GM03348 (cell line): Measurements from ENCODE around the gene GLIPR1.
"Not testable (repeated sequence)": the region's sequence is repeated elsewhere in the genome, so short reads cannot be mapped to it uniquely, and the experiment has no call there.

ENCODE experiments used
- DNase-seq: peaks from one replicate; pipeline ENCODE4 v3.0.0; 2012; ENCODE audit warnings: low spot score

GLIPR1 gene

DNA sequence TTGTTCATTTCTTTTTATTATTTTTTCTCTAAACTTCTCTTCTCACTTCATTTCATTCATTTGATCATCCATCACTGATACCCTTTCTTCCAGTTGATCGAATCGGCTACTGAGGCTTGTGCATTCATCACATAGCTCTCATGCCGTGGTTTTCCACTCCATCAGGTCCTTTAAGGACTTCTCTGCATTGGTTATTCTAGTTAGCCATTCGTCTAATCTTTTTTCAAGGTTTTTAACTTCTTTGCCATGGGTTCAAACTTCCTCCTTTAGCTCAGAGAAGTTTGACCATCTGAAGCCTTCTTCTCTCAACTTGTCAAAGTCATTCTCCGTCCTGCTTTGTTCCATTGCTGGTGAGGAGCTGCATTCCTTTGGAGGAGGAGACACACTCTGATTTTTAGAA is 41.6 kb downstream of the GLIPR1 start:
- DNase-seq, result not testable (repeated sequence)

DNA sequence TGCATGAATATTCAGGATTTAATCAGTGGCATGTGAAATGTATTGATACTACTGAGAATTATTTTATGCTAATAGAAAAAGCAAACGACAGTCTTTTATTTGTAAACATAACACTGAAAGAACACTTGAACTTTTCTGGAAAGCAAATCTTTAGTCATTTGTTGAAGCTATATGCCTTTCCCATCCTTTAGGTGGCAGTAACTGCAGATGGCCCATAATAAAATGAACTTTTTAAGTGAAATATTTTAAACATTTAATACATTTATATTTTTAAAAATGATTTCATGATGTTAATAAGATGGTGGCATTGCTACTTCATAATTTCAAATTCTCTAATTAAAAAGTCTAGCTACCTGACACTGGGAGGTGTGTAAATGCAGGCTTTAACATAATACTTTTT is 44.7 kb downstream of the GLIPR1 start:
- DNase-seq, result peak; percentile 12

DNA sequence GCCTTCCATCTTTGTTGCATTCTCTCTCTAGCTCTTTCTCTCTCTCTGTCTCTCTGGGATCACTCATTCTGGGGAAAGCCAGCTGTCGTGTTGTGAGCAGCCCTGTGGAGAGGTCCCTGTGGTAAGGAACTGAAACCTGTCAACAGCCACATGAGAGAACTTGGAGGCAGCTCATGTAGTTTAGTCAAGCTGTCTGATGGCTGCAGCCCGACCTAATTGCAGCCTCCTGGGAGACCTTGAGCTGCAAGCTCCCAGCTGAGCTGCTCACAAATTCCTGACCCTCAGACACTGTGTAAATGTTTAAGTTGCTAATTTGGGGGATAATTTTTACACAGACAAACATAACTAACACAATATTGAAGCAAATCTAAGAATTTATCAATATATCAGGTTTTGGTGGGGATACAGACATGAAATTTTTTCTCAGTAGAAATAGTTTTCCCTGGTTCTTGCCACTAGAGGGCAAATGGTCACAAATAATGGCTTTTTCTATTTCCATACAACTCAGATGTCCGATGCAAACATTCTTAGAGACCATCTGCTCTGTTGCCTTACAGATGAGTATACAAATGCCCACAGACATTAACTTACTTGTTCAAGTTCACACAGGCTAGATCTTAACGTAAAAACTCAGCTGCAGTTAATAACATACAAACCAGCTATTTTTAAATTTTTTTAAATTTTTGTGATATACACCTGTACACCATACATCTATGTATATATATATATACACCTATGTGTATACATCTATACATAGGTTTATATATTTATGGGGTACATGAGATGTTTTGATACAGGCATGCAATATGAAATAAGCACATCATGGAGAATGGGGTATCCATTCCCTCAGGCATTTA is 46.3 kb downstream of the GLIPR1 start:
- peak; percentile 60 for DNase-seq

DNA sequence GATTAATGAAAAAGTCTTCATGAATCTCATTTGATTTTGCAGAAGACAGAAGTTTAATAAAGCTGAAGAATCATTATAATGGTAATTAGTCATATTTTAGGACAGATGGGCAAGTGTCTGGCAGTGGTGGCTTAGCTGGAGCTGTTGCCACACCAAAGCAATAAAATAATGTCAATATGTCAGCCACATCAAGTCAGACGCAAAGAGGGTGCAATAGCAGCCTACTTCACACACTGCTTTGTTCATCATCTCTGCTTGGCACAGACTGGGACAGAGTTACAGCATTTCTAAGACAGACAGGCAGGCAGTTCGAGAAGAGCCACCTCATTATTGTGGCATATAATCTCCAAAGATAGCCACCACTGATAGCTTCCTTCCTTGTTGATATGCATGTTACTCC is 47.7 kb downstream of the GLIPR1 start:
- DNase-seq, result no peak

DNA sequence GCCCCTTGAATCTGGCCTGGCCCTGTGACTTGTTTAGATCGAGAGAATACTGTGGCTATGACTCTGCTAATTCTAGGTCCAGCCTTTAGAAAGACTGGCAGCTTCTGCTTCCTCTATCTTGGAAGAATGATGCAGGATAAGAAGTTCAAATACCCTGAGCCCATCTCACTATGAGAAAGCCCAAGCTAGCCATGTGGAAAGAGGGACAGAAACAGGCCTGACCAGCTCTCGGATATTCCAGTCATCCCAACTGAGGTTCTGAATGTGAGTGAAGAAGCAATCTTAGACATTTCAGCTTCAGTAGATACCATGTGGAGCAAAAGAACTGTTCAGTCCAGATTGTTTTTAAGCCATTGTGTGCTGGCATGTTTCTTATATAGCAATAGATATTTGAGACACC is 48.1 kb downstream of the GLIPR1 start:
- DNase-seq, result no peak

DNA sequence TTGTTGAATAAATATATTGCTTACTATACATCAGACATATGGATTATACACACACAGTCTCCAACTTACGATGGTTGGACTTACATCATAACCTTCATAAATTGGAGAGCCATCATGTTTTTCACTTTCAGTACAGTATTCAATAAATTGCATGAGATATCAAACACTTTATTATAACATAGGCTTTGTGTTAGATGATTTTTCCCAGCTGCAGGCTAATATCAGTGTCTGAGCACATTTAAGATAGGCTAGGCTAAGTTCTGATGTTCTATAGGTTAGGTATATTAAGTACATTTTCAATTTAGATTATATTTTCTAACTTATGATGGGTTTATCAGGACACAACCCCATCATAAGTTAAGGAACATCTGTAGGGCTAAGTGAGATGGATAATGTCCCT is 48.8 kb downstream of the GLIPR1 start:
- DNase-seq, result no peak

DNA sequence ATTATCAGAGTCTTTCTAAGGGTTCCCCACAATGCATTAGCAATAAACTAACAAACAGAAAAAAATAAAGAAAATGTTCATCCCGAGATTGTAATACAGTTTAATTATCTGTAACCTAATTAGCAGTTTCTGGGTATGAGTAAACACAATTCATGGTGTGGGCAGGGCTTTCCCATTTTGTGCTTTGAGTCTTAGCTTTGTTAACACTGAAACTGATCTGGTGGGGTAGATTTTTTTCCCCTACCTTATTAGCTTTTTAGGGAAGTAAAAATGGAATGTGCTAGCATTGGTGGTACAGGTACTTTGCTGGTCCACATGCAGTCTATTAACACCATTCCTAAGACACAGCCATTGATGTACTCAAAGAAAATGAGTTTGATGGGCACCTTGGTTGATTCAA is 49.3 kb downstream of the GLIPR1 start:
- DNase-seq, result no peak

DNA sequence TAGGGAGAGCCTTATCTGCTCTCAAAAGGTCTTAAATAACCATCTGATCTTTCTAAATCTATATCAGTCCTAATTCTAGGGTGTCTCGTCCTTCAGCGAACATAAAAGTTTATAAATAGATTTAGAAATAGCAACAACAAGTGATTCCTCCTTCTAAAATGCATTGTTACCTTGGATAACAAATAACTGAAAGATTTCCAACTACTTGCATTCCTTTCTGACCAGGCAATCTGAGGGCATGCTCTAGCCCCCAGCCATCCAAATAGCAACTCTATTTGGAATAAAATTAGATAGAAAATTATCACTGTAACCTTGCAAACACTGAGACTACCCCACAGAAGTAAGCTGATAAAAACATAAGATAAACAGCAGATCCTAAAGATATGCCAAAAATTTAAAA is 52.7 kb downstream of the GLIPR1 start:
- DNase-seq, result no peak

DNA sequence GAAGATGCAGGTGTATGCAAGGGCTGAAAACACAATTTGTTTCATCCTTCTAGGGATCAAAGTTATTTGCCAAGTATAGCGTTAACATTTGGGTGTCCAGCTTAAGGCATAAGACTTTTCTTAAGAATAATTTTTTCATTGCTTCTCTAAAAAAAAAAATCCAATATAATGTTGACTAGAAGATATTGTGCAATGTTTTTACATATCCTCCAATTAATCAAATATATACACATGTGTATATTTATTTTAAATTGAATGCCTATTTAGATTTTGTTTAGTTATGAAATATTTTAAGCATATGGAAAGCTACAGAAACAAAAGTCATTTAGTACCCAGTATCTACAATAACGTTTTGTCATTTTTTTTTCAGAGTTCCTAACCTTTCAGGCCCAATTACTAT is 59.3 kb downstream of the GLIPR1 start:
- DNase-seq, result no peak

DNA sequence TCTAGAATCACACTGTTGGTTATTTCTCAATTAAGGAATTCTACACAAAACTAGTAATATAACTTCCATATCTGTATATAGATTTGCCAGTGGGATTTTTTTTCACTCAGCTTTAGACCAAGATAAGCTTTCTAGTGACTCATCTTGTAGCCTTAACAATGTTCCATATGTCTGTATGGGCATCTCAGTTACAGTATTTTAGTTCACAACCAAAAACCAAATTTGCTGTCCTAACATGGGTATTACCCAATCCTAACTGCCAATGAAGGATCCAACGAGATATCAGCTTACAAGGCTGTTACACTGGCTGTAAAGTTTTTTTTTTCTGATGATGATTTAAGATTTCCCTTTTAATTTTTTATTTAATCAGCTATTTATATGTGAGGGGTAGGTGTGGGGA is 62.4 kb downstream of the GLIPR1 start:
- no peak for DNase-seq

DNA sequence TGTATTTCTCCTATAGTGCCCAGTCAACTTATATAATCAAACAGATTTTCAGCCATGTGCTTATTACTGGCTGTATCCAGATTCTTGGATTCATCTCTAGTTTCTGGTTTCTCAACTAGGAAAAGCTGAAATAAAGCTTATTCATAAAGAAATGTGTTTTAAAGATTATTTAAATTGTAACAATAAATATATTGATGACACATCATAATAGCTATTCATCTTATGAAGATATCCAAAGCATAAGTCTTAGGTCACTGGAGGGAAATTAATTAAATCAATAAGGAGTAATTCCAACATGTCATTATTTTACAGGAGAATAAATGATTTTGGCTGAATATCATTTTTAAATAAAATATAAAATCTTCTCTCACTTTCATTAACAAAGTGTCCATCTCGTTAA is 63.0 kb downstream of the GLIPR1 start:
- DNase-seq, result no peak

DNA sequence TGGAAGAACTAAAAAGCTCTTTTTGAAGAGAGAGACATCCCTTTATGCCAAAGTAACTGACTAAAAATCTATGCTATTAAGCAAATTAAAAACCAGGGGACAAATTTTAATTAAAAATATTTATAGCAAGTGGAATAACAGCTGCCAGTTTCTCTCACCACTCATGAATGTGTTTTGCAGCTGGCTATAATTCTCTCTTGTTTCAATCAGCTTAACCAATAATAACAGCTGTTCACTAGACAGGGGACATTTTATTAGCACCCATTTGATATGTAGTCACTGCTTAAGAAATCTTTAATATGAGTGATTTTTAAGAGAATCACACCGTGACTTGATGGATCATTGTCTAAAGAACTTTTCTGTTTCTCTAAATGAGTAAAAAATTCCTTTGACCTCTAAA is 65.1 kb downstream of the GLIPR1 start:
- no peak for DNase-seq

DNA sequence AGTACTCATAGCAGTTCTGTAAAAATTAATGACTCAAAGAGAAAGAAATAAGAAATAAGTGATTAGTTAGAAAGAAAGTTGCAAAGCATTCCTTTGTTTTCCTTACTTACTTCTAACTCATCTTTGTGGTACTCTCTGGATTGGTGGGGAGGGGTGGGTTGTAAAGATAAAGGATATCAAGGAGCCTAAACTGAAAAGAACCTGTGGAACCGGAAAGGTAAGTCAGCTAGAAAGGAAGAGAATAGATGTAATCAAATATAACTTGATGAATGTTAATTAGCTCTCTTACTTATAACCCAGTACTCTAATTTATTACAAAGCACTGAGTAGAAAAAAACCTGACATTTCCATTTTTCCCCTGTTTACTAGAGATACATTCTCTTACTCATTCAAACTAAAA is 68.3 kb downstream of the GLIPR1 start:
- no peak for DNase-seq

DNA sequence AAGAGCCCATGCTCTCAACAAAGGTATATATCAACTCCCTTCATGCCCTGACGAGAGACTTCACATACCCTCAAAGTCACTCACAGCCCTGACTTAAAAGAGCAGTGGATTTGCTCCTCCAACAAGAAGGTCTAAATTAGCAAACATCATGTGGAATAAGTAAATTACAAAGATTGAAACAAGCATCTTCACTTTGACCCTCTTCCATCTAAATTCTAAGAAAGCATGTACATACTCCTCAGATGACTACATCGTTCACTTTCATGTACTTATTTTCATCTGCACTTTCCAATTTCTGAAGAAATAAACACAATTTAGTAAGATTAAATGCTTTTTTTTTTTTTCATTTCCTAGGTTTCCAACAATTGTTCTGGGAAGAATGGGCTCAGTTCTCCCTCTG is 69.4 kb downstream of the GLIPR1 start:
- DNase-seq, result no peak

DNA sequence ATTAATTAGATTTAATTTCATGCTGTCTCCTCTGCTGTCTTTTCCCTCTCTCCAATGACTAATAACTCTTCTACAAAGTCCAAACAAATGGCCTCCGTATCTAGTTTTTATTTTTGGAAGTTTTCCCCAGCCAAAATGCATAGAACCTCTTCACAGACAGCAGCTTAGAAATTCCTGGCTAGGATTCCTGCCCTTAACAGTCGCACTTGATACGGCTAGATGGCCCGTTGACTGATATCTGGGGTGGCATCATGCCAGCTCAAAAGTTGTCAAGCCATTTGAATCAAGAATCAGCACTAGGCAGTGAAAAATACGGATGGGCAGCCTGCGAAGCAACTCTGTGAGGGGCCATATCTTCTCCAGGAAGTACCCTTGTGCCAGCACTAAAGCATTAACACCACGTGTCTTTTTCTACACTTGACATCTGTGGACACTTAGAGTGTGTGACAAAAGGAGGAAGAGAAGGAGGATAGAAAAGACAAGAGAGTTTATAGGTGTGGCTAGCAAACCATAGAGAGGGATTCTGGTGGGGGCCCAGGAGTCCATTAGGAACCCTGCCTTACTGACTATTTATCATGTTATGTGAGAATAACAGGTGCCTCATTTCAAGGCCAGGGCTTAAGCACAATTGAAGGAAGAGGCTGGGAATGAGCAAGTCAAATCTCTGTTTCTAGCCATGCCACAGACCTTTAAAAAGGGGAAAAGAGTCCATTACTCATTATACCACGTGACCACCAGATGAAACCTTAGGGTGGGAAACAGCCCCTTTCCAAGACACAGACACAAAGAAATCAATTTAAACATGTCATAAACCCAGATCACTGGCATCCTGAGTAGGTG is 70.1 kb downstream of the GLIPR1 start:
- no peak for DNase-seq

DNA sequence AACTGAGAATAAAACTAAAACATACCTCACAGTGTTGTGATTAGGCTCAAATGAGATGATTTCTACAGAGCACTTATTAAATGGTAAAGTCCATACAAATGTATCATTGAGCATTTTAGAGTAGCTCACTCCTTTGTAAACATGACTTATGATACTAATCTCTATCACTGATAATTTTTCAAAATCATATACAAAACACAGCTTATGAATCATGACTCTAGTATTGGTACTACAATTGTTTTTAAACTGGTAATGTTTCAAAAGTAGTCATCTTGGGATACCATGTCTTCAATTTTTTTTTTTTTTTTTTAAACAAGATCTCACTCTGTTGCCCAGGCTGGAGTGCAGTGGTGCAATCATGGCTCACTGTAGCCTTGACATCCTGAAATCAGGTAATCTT is 70.9 kb downstream of the GLIPR1 start:
- no peak for DNase-seq

DNA sequence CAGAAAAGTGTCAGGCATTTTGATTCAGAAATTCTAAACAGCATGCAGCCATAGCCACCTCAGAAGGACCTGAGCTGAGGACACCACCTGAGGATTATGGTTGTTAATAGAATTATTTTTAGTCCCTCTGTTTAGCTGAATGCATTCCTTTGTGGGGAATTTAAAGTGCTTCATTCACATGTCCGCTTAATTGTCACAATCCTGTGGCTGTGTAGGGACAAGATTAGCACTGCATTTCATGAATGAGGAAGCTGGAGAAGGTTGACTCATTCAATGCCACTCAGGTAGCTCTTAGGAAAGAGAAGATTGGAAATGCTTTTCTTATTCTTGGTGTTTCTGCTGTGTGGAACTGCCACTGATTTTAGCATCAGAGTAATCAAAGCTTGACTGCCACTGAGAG is 72.8 kb downstream of the GLIPR1 start:
- no peak for DNase-seq
